ENCODE results near the gene ACP4. TPM values are rescaled to one million over a fixed set of nuclear protein-coding genes. Genes with fewer than 3 reads are reported as not detected.

Gene ACP4
- total and polyA plus RNA-seq, 8 donors: 0.12 to 0.42 (median 0.16) TPM; not detected in 4

Other genes starting within 250 kb of the ACP4 start
- 1 to 10 TPM; 2.8 to 3.2 TPM for gene LRRC4B, start 222.0 kb upstream of the ACP4 start, total RNA-seq
- 10 to 100 TPM in 5 of 6 donors, 1 to 10 TPM in 1; 9.0 to 14.3 (median 11.1) TPM for gene LRRC4B, start 222.0 kb upstream of the ACP4 start, polyA plus RNA-seq (ENCODE audit: insufficient read length in 6 of 6)
- 1 to 10 TPM in 1 of 2 donors, under 1 TPM in 1; 0.12 to 1.5 TPM for gene SYT3, start 150.5 kb upstream of the ACP4 start, total RNA-seq
- under 1 TPM; 0.08 to 0.92 (median 0.26) TPM for gene SYT3, start 150.5 kb upstream of the ACP4 start, polyA plus RNA-seq (ENCODE audit: insufficient read length in 6 of 6)
- gene C19orf81, start 141.0 kb upstream of the ACP4 start, total RNA-seq: 1 to 10 TPM in 1 of 2 donors, not detected in 1; 2.2 TPM
- gene C19orf81, start 141.0 kb upstream of the ACP4 start, polyA plus RNA-seq (ENCODE audit: insufficient read length in 6 of 6): not detected
- gene SHANK1, start 70.6 kb upstream of the ACP4 start, total RNA-seq: 1 to 10 TPM in 1 of 2 donors, under 1 TPM in 1; 0.21 to 1.4 TPM
- gene SHANK1, start 70.6 kb upstream of the ACP4 start, polyA plus RNA-seq (ENCODE audit: insufficient read length in 6 of 6): 1 to 10 TPM; 4.2 to 7.5 (median 5.6) TPM
- 10 to 100 TPM; 13.7 to 49.1 TPM for gene CLEC11A, start 67.1 kb upstream of the ACP4 start, total RNA-seq
- gene CLEC11A, start 67.1 kb upstream of the ACP4 start, polyA plus RNA-seq (ENCODE audit: insufficient read length in 6 of 6): 10 to 100 TPM; 37.7 to 44.7 (median 40.3) TPM
- gene GPR32, start 20.0 kb upstream of the ACP4 start, total RNA-seq: not detected
- gene GPR32, start 20.0 kb upstream of the ACP4 start, polyA plus RNA-seq (ENCODE audit: insufficient read length in 6 of 6): not detected
- gene KLK1, start 33.4 kb downstream of the ACP4 start, total RNA-seq: under 1 TPM; 0.41 to 0.76 TPM
- under 1 TPM; 0.29 to 0.75 (median 0.60) TPM for gene KLK1, start 33.4 kb downstream of the ACP4 start, polyA plus RNA-seq (ENCODE audit: insufficient read length in 6 of 6)
- not detected for gene KLK15, start 43.2 kb downstream of the ACP4 start, total RNA-seq
- not detected for gene KLK15, start 43.2 kb downstream of the ACP4 start, polyA plus RNA-seq (ENCODE audit: insufficient read length in 6 of 6)
- not detected for gene KLK3, start 64.5 kb downstream of the ACP4 start, total RNA-seq
- not detected for gene KLK3, start 64.5 kb downstream of the ACP4 start, polyA plus RNA-seq (ENCODE audit: insufficient read length in 6 of 6)
- not detected for gene KLK2, start 83.0 kb downstream of the ACP4 start, total RNA-seq
- gene KLK2, start 83.0 kb downstream of the ACP4 start, polyA plus RNA-seq (ENCODE audit: insufficient read length in 6 of 6): not detected
- gene KLK4, start 121.0 kb downstream of the ACP4 start, total RNA-seq: not detected
- gene KLK4, start 121.0 kb downstream of the ACP4 start, polyA plus RNA-seq (ENCODE audit: insufficient read length in 6 of 6): not detected
- gene KLK5, start 162.6 kb downstream of the ACP4 start, total RNA-seq: under 1 TPM in 1 of 2 donors, not detected in 1; 0.52 TPM
- under 1 TPM; 0.21 to 0.99 (median 0.40) TPM for gene KLK5, start 162.6 kb downstream of the ACP4 start, polyA plus RNA-seq (ENCODE audit: insufficient read length in 6 of 6)
- gene KLK6, start 179.2 kb downstream of the ACP4 start, total RNA-seq: not detected
- under 1 TPM; 0.15 to 0.47 (median 0.29) TPM for gene KLK6, start 179.2 kb downstream of the ACP4 start, polyA plus RNA-seq (ENCODE audit: insufficient read length in 6 of 6)
- under 1 TPM in 1 of 2 donors, not detected in 1; 0.55 TPM for gene KLK7, start 193.5 kb downstream of the ACP4 start, total RNA-seq
- under 1 TPM in 3 of 6 donors, not detected in 3; 0.08 to 0.09 (median 0.08) TPM for gene KLK7, start 193.5 kb downstream of the ACP4 start, polyA plus RNA-seq (ENCODE audit: insufficient read length in 6 of 6)
- not detected for gene KLK8, start 211.2 kb downstream of the ACP4 start, total RNA-seq
- under 1 TPM in 1 of 6 donors, not detected in 5; 0.24 TPM for gene KLK8, start 211.2 kb downstream of the ACP4 start, polyA plus RNA-seq (ENCODE audit: insufficient read length in 6 of 6)
- 1 to 10 TPM; 1.3 to 3.4 TPM for gene KLK10, start 229.3 kb downstream of the ACP4 start, total RNA-seq
- 1 to 10 TPM in 2 of 6 donors, under 1 TPM in 4; 0.35 to 2.1 (median 0.68) TPM for gene KLK10, start 229.3 kb downstream of the ACP4 start, polyA plus RNA-seq (ENCODE audit: insufficient read length in 6 of 6)
- 1 to 10 TPM; 3.6 to 7.2 TPM for gene KLK11, start 236.2 kb downstream of the ACP4 start, total RNA-seq
- 1 to 10 TPM; 1.6 to 5.3 (median 3.2) TPM for gene KLK11, start 236.2 kb downstream of the ACP4 start, polyA plus RNA-seq (ENCODE audit: insufficient read length in 6 of 6)
- gene KLK12, start 244.6 kb downstream of the ACP4 start, total RNA-seq: under 1 TPM in 1 of 2 donors, not detected in 1; 0.39 TPM
- gene KLK12, start 244.6 kb downstream of the ACP4 start, polyA plus RNA-seq (ENCODE audit: insufficient read length in 6 of 6): 1 to 10 TPM in 2 of 6 donors, under 1 TPM in 4; 0.31 to 1.3 (median 0.65) TPM